HepG2 (cell line): ENCODE data around the gene SKI. TPM values are rescaled to one million over a fixed set of nuclear protein-coding genes. Genes with fewer than 3 reads are reported as not detected.

Source experiments
- ESRRA ChIP-seq: sonication (generic); formaldehyde crosslinking; IDR thresholded peaks from 2 replicates; pipeline ENCODE4 v1.5.1; 2020; ENCODE audit warnings: mild to moderate bottlenecking, low read depth, missing genetic modification reagents
- MYC ChIP-seq: sonication (generic); formaldehyde crosslinking; IDR thresholded peaks from 2 replicates; pipeline ENCODE4 v1.9.0; 2021; ENCODE audit warnings: missing genetic modification reagents, borderline replicate concordance
- NR2C2 ChIP-seq: sonication (generic); formaldehyde crosslinking; IDR thresholded peaks from 2 replicates; pipeline ENCODE4 v1.4.0; 2020; ENCODE audit warnings: missing genetic modification reagents, mild to moderate bottlenecking, moderate library complexity, borderline replicate concordance
- NR2F1 ChIP-seq, 2 experiments: fragments of 450-650 bp in 1 of 2; formaldehyde crosslinking in 1 of 2; IDR thresholded peaks; 2 replicates each; pipeline versions ENCODE4 v1.5.0 to v1.6.1; 2016 to 2020; ENCODE audit warnings: mild to moderate bottlenecking in 1 of 2, missing compliant biosample characterization in 1 of 2, missing genetic modification reagents in 1 of 2, moderate library complexity in 1 of 2
- SIN3A ChIP-seq: IDR thresholded peaks from 2 replicates; pipeline ENCODE4 v1.6.1; 2011; ENCODE audit warnings: low read depth, mild to moderate bottlenecking, control low read depth, low read length, borderline replicate concordance
- TGIF2 ChIP-seq: IDR thresholded peaks from 2 replicates; pipeline ENCODE4 v1.6.1; 2016; ENCODE audit warnings: control low read depth, missing compliant biosample characterization
- ZBTB38 ChIP-seq: sonication (generic); formaldehyde crosslinking; IDR thresholded peaks from 2 replicates; pipeline ENCODE4 v1.5.1; 2020; ENCODE audit warnings: mild to moderate bottlenecking, missing genetic modification reagents
- ZFY ChIP-seq: sonication (generic); formaldehyde crosslinking; IDR thresholded peaks from 2 replicates; pipeline ENCODE4 v1.4.0; 2020; ENCODE audit warnings: missing genetic modification reagents
- ZNF256 ChIP-seq: sonication (generic); formaldehyde crosslinking; conservative IDR thresholded peaks from 2 replicates; pipeline ENCODE4 v1.4.0; 2020; ENCODE audit warnings: missing genetic modification reagents
- ZNF354B ChIP-seq: sonication (generic); formaldehyde crosslinking; IDR thresholded peaks from 2 replicates; pipeline ENCODE4 v1.8.0; 2022; ENCODE audit warnings: mild to moderate bottlenecking, missing genetic modification reagents
- ZNF543 ChIP-seq: sonication (generic); formaldehyde crosslinking; IDR thresholded peaks from 2 replicates; pipeline ENCODE4 v1.4.0; 2020; ENCODE audit warnings: mild to moderate bottlenecking, missing genetic modification reagents
- ZNF598 ChIP-seq: sonication (generic); formaldehyde crosslinking; IDR thresholded peaks from 2 replicates; pipeline ENCODE4 v1.5.1; 2020; ENCODE audit warnings: mild to moderate bottlenecking, missing genetic modification reagents, borderline replicate concordance
- polyA plus RNA-seq, 8 experiments: library from polyadenylated mRNA; depleted of rRNA in 3 of 8; stranded (reverse) in 7 of 8; unstranded in 1 of 8; fragments of >200 nt; fragmentation: Illumina TruSeq in 4 of 8; extraction: Trizol in 4 of 8; gene quantifications; 2 replicates each; pipeline versions ENCODE4 v1.2.1 to v1.2.3, GENCODE V29; 2011 to 2016; ENCODE audit warnings: low read depth in 4 of 8, missing spikeins in 1 of 8, mixed read lengths in 1 of 8; ENCODE audit not compliant: insufficient read depth in 1 of 8
- total RNA-seq, 5 experiments: library from RNA; depleted of rRNA; stranded (reverse); fragments of >200 nt; fragmentation: Illumina TruSeq; extraction: Trizol; gene quantifications; 2 replicates each; pipeline ENCODE4 v1.2.3, GENCODE V29; 2016; ENCODE audit warnings: low read depth in 1 of 5
- TF ChIP-seq, protein P1 (sequence below): sonication (generic); formaldehyde crosslinking; IDR thresholded peaks from 2 replicates; pipeline ENCODE4 v1.5.1; 2020; ENCODE audit warnings: mild to moderate bottlenecking, missing genetic modification reagents, moderate library complexity
- TF ChIP-seq, protein P2 (sequence below): sonication (generic); formaldehyde crosslinking; IDR thresholded peaks from 2 replicates; pipeline ENCODE4 v1.4.0; 2020; ENCODE audit warnings: missing genetic modification reagents, mild to moderate bottlenecking, borderline replicate concordance
- TF ChIP-seq, protein P3 (sequence below): sonication (generic); formaldehyde crosslinking; IDR thresholded peaks from 2 replicates; pipeline ENCODE4 v1.8.0; 2022; ENCODE audit warnings: mild to moderate bottlenecking, missing genetic modification reagents, moderate library complexity
- TF ChIP-seq, protein P4 (sequence below): sonication (generic); formaldehyde crosslinking; IDR thresholded peaks from 2 replicates; pipeline ENCODE4 v1.5.0; 2020; ENCODE audit warnings: missing genetic modification reagents, mild to moderate bottlenecking, borderline replicate concordance
- TF ChIP-seq, protein P5 (sequence below): sonication (generic); formaldehyde crosslinking; IDR thresholded peaks from 2 replicates; pipeline ENCODE4; 2020; ENCODE audit warnings: missing genetic modification reagents, mild to moderate bottlenecking, borderline replicate concordance

The SKI gene
- total and polyA plus RNA-seq, 2 of the 13 experiments (the other 11 are each of a cell fraction or from before 2014, with no cell fraction given) = 4.7 to 6.9 TPM

DNA sequence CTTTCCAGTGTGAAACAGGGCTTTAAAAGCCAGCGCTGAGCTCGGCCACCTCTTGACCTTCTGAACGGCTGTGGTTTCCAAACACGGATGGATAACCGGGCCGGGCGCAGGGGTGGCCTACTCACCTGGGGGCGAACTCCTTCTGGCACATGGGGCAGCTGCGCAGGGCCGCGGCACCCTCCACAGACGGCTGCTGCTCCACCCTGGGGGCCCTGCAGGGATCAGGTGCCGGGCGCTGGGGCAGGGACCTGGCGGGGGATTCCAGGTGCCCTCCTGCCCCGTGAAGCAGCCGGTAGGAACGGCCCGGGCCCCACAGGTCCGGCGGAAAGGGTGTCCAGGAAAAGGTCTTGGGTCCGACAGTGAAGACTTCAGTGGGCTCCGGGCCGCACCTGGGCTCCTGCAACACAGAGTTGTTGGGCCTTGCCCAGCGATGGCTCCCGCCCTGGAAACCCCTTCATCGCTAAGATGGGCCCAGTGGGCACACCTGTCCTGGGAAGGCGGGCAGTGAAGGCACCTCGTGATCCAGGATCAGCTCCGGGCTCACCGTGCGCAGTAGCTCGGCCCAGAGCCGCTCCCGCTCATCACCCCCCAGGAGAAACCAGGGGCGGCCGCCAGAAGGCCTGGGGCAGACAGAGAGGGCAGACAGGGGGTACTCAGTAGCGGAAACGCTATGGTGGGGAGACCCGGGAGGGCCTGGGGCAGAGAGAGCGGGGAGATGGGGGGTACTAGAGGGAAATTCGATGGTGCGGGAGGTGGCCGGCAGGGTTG is 34.4 kb upstream of the SKI start (continued):
- TF ChIP-seq, protein P1, sequence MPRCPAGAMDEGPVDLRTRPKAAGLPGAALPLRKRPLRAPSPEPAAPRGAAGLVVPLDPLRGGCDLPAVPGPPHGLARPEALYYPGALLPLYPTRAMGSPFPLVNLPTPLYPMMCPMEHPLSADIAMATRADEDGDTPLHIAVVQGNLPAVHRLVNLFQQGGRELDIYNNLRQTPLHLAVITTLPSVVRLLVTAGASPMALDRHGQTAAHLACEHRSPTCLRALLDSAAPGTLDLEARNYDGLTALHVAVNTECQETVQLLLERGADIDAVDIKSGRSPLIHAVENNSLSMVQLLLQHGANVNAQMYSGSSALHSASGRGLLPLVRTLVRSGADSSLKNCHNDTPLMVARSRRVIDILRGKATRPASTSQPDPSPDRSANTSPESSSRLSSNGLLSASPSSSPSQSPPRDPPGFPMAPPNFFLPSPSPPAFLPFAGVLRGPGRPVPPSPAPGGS (CRISPR knock-in tag) = no peak
- TF ChIP-seq ZNF543 (CRISPR knock-in tag) = no peak
- TF ChIP-seq ZNF598 (CRISPR knock-in tag) = peak; percentile 73; the same call in 1 of the 2 replicates
- TF ChIP-seq ZNF354B (CRISPR knock-in tag) = no peak
- TF ChIP-seq, protein P2, sequence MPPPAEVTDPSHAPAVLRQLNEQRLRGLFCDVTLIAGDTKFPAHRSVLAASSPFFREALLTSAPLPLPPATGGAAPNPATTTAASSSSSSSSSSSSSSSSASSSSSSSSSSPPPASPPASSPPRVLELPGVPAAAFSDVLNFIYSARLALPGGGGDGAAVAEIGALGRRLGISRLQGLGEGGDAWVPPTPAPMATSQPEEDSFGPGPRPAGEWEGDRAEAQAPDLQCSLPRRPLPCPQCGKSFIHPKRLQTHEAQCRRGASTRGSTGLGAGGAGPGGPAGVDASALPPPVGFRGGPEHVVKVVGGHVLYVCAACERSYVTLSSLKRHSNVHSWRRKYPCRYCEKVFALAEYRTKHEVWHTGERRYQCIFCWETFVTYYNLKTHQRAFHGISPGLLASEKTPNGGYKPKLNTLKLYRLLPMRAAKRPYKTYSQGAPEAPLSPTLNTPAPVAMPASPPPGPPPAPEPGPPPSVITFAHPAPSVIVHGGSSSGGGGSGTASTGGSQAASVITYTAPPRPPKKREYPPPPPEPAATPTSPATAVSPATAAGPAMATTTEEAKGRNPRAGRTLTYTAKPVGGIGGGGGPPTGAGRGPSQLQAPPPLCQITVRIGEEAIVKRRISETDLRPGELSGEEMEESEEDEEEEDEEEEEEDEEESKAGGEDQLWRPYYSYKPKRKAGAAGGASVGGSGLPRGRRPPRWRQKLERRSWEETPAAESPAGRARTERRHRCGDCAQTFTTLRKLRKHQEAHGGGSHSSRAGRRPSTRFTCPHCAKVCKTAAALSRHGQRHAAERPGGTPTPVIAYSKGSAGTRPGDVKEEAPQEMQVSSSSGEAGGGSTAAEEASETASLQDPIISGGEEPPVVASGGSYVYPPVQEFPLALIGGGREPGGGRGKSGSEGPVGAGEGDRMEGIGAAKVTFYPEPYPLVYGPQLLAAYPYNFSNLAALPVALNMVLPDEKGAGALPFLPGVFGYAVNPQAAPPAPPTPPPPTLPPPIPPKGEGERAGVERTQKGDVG (CRISPR knock-in tag) = peak; percentile 56; the same call in 1 of the 2 replicates
- peak in 1 of 2 experiments; percentile 20; a peak in 1 of 4 replicates for TF ChIP-seq NR2F1 (CRISPR knock-in tag; IDR thresholded peaks at IDR 0.05)
- TF ChIP-seq ZBTB38 (CRISPR knock-in tag) = peak; percentile 11; the same call in 1 of the 2 replicates
- peak; percentile 51; the same call in 1 of the 2 replicates for TF ChIP-seq ZFY (CRISPR knock-in tag)
- TF ChIP-seq ESRRA (CRISPR knock-in tag) = peak; percentile 24; the same call in 1 of the 2 replicates
- TF ChIP-seq, protein P3, sequence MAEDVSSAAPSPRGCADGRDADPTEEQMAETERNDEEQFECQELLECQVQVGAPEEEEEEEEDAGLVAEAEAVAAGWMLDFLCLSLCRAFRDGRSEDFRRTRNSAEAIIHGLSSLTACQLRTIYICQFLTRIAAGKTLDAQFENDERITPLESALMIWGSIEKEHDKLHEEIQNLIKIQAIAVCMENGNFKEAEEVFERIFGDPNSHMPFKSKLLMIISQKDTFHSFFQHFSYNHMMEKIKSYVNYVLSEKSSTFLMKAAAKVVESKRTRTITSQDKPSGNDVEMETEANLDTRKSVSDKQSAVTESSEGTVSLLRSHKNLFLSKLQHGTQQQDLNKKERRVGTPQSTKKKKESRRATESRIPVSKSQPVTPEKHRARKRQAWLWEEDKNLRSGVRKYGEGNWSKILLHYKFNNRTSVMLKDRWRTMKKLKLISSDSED = 0 out of 2 replicates have a peak, but pooled peaks have one; percentile 29
- 0 out of 2 replicates have a peak, but pooled peaks have one; percentile 5 for TF ChIP-seq TGIF2 (CRISPR knock-in tag)
- peak; percentile 1; the same call in 1 of the 2 replicates for TF ChIP-seq SIN3A
- peak; percentile 35; the same call in 1 of the 2 replicates for TF ChIP-seq MYC (CRISPR knock-in tag)
- 0 out of 2 replicates have a peak, but pooled peaks have one; percentile 32 for TF ChIP-seq NR2C2 (CRISPR knock-in tag)
- TF ChIP-seq, protein P4, sequence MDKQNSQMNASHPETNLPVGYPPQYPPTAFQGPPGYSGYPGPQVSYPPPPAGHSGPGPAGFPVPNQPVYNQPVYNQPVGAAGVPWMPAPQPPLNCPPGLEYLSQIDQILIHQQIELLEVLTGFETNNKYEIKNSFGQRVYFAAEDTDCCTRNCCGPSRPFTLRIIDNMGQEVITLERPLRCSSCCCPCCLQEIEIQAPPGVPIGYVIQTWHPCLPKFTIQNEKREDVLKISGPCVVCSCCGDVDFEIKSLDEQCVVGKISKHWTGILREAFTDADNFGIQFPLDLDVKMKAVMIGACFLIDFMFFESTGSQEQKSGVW (CRISPR knock-in tag) = no peak
- 0 out of 2 replicates have a peak, but pooled peaks have one; percentile 32 for TF ChIP-seq ZNF256 (CRISPR knock-in tag)
- TF ChIP-seq, protein P5, sequence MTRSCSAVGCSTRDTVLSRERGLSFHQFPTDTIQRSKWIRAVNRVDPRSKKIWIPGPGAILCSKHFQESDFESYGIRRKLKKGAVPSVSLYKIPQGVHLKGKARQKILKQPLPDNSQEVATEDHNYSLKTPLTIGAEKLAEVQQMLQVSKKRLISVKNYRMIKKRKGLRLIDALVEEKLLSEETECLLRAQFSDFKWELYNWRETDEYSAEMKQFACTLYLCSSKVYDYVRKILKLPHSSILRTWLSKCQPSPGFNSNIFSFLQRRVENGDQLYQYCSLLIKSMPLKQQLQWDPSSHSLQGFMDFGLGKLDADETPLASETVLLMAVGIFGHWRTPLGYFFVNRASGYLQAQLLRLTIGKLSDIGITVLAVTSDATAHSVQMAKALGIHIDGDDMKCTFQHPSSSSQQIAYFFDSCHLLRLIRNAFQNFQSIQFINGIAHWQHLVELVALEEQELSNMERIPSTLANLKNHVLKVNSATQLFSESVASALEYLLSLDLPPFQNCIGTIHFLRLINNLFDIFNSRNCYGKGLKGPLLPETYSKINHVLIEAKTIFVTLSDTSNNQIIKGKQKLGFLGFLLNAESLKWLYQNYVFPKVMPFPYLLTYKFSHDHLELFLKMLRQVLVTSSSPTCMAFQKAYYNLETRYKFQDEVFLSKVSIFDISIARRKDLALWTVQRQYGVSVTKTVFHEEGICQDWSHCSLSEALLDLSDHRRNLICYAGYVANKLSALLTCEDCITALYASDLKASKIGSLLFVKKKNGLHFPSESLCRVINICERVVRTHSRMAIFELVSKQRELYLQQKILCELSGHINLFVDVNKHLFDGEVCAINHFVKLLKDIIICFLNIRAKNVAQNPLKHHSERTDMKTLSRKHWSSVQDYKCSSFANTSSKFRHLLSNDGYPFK = no peak
